Inferior parietal cortex (tissue), 1 donor: ENCODE results near the gene THG1L.

ENCODE experiments used
- DNase-seq: peaks from one replicate; pipeline ENCODE4 v3.0.0-alpha.2; 2016; ENCODE audit errors: extremely low spot score

Gene THG1L

DNA sequence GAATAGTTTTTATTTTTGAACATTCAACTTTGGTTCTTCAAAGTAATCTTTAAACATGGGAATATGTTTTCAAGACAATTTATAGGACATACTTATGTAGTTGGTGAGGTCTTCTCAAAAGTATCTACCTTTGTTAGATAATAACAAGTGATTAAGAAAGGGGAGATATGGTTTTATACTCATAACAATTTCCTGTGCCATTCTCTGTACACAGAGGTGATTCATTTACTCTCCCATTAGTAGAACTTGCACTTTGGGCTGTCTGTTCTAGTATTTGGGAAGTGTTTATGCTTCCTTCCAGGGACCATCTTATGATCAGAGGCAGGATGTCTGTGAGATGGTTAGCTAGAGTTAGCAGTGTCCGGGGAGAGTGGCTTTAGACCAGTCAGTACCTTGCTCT is 27.5 kb downstream of the THG1L start:
- DNase-seq = no peak

DNA sequence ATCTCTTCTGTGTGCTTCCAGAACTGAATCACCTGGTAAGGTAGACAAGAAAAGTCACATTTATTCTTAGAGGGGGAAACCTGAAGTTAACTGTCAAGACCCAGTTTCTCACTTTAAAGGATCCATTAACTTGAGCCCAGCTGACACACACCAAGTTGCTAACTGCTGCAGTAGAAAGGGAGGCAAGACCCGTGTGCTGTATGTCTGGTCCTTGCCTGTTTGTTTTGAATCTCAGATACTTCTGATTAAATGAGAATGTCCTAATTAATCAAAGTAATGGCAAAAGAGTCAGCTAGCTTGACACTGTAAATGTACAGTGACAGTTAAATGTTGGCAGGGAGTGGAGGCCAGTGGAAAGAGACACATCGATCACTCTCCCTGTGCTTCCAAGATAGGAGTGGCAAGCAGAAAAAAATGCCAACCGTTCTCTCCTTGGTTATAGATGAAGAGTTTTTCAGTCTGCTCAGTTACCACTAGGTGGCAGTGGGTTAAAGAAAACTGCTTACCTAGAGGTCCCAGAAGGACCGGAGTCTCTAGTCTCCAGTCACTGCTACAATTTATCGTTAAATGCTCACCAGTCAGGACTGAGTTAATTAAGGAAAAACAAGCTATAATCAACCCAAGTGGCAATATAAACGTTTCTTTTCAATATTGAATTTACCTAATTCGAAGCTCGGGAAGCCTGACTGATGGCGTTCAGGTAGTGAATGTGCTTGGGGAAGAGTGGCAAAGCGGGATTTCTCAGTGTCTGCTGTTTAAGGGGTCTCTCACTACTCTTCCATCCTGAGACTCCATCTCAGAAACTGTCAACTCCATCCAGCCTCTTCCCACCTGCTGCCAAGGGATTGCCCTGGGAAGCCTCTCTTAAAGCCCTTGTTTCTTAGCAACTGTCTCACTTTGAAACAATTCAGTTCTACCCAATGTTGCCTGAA is 30.7 kb downstream of the THG1L start:
- DNase-seq = peak; percentile 69

DNA sequence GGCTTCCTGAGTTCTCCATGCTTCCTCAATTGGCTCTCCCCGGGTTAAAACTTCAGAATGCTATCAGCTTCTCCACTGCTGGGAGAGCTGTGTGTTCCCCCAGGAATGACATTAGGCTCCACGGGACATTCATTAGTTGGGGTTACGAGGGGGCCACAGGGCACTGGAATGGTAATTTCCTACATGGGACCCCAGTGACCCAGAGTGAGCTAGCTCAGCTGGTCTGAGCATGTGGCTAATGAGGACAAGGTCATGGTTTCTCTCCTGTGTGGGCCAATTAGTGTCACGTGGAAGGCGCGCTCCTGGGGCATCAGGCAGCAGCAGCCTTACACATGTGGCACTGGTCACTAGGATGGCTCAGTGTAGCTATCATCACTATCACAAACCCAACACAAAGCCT is 33.3 kb downstream of the THG1L start:
- DNase-seq = no peak

DNA sequence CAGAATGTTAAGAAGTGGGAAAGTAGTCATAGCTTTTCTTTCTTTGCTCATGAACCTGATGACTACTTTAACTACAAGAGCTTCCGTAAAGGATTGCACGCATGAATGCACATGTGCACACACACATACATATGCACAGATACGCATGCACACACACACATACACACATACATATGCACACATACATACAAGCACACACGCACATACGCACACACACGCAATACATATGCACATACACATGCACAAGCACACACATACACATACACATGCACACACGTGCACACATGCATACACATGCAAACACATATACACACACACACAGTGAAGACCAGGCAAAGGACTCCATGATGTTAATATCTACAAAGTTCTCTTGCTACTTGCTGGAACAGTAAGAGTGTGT is 35.2 kb downstream of the THG1L start:
- DNase-seq = no peak

DNA sequence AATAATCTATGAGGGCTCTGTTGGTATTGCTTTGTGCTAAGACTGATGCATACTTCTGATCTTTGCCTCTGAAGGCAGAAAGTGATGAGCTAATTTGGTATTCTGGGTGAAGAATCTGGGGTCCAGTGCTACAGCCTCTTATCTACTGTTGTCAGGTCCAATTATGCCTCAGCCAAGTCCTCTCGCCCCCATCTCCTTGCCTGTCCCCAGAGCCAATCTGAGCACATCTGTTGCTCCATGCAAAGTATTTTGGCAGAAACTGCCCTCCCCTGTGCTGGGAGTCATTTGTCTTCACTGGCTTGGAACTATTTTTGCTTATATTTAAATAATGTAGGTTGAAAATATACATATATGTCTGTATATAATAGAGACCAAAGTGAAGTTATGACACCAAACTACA is 35.7 kb downstream of the THG1L start:
- DNase-seq = no peak

DNA sequence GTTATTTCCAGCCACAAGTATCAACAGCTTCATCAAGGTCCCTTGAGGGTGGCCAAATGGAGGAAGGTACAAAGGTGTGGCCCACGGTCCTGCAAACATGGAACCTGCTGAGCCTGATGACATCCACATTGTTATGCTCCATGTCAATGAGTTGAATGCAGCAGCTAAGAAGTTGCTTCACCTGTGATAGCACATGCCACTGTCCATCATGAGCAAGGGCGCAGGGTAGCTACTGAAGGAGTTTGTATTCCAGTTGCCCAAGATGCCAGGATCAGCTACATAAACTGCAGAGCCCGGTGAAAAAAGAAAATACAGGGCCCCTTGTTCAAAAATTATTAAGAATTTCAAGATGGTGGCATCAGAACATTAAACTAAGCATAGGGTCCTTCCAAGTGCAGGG is 36.5 kb downstream of the THG1L start:
- DNase-seq = no peak

DNA sequence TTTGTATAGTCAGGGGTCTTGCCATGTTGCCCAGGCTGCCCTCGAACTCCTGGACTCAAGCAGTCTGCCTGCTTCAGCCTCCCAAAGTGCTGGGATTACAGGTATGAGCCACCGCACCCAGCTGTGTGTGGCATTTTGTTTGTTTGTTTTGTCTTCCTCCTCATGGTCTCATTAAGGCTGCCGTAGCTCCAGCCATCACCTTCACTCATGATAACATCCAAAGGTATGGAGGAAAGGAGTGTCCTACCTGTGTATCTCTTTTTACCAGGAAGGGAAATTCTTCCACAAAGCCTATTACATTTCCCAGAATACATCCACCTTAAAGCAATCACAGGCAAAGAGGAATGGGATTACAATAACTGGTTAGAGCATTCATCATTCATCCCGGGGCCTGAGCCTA is 39.4 kb downstream of the THG1L start:
- no peak for DNase-seq

DNA sequence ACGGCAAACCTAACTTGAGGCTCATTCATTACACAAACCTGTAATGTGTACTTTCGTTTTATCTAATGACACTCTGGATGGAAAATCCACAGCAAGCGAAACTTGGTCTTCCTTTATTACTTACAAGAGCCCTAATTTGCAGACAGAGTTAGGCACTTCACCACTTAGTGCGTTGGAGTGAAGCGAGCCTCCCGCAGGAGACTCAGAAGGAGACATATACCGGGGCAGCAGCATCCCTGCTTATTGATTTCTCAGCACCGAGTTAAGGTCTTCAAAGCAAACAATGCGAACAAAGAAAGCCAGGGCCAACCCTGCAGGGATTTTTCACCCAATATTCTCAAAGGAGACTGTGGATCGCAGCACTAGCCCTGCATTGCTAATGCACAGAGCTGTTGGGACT is 40.9 kb downstream of the THG1L start:
- no peak for DNase-seq

DNA sequence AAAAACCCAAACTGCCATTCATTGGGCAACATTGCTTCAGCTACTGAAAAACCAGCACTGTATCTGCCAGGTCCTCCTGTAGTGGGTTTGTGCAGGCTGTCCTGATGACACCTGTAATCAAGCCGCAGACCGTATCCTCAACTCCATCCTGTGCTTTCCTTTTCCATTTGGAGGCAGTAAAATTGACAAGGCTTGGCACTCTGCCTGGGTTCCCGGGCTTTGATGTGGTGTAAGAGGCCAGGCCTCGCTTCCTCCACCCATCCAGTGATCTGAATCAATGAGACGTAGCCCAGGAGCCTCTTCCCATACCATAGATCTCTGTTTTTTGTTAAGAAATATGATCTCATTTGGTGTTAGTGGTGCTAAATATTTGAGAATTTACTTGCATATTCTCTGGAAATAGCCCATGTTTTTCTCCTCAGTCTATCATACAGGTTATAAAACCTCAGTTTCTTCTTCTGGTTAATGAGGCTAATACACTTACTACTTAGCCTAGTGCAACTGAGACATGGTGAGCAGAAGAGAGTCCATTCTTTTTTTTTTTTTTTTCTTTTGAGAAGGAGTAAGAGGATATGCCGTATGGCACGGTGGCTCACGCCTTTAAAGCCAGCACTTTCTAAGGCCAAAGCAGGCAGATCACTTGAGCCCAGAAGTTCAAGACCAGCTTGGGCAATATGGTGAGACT is 47.0 kb downstream of the THG1L start:
- DNase-seq = no peak

DNA sequence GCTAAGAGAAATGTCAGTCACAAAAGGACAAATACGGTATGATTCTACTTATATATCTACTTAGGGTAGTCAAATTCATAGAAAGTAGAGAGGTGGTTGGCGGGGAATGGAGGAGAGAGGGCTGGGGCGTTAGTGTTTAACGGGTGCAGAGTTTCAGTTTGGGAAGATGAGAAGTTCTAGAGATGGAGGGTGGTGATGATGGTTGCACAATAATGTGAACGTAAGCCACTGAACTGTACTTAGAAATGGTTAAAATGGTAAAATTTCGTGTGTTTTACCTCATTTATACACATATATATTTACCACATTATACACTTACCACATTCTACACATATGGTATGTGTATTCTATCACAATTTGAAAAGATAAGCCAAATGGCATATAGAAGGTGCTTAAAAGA is 48.0 kb downstream of the THG1L start:
- DNase-seq = no peak

DNA sequence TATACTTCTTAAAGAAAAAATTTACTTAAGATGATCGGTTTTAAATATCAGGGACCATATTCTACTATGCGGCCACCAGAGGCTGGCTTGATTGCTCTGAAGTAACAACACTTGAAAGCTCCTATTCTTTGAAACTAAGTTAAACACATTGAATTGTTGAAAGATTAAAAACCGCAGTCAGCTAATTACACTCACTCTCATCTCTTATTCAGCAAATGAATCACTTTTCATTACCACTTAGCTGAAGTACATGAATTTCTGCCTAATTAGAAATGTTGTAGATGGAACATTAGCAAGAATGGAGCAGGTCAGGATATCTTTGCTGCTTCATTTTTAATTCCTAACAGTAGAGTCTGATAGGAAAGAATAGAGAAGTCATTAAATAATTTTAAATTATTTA is 54.6 kb downstream of the THG1L start:
- DNase-seq = no peak
